T47D (cell line): Measurements from ENCODE around the gene NUP205.

Source experiments
- DNase-seq, 2 experiments: peaks; one replicate each; pipeline versions ENCODE4 v3.0.0 to v3.0.0-alpha.2; 2011 to 2012; ENCODE audit warnings: low read depth in 1 of 2, low spot score in 1 of 2
- JUND ChIP-seq: IDR thresholded peaks from 2 replicates; pipeline ENCODE4 v1.6.1; 2012; ENCODE audit warnings: low read depth
- in situ Hi-C: cut with HindIII; loops from 2 replicates; pipeline ENCODE4 v1.10.0; 2016; ENCODE audit warnings: low sequenced_read_pairs, low pct_unique_long_range_greater_than_20kb

NUP205 gene

GRCh38 chr7:135648235-135648634 is 90.5 kb downstream of the NUP205 start:
- no peak for TF ChIP-seq JUND
- DNase-seq = no peak
- in situ Hi-C loops = no loop called here

GRCh38 chr7:135650831-135651573 is 93.3 kb downstream of the NUP205 start:
- in situ Hi-C loops = no loop called here
- TF ChIP-seq JUND = no peak

GRCh38 chr7:135653340-135654080 is 95.8 kb downstream of the NUP205 start:
- no peak for DNase-seq
- in situ Hi-C loops = no loop called here
- no peak for TF ChIP-seq JUND

More at GRCh38 chr7:135650831-135651573, 93.3 kb downstream of the NUP205 start:
- no peak for DNase-seq

DNA sequence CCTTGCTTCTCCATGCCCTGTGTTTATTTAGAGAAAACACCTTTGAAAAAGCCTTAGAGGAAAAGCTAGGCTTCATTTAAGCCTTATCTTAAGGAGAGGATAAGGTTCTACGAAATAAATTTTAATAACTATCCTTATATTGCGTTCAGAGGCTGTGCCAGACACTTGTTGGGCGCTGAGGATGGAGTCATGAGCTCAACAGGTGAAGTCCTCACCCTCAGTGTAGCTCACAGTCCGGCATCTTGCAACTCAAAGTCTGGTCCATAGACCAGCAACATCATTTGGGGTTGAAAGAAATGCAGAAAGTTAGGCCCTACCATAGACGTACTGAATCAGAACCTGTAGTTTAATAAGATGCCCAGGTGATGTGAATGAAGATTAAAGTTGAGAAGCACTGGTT is 100.8 kb downstream of the NUP205 start:
- in situ Hi-C loops = no loop called here
- DNase-seq = no peak
- TF ChIP-seq JUND = no peak

DNA sequence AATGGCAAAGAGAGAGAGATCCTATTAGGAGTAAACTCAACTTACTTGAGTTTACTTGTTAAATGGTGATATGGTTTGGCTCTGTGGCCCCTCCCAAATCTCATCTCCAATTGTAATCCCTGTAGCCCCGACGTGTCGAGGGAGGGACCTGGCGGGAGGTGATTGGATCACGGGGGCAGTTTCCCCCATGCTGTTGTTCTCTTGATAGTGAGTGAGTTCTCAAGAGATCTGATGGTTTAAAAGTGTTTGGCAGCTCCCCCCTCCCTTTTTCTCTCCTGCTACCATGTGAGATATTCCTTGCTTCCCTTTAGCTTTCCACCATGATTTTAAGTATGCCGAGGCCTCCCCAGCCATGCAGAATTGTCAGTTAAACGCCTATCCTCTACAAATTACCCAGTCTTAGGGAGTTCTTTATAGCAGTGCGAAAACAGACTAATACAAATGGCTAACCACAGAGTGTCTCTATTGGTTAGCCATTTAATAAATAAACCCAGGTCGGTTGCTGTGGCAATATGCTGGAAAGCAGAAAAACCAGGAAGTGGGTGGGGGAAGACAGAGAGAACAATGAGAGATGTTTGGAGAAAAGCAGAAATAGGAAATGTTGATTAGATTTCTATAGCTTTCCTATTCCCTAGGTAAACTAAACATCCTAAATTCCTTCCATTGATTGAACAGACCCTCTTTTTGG is 101.6 kb downstream of the NUP205 start:
- DNase-seq = no peak
- no peak for TF ChIP-seq JUND

GRCh38 chr7:135661311-135662122 is 103.8 kb downstream of the NUP205 start:
- in situ Hi-C loops = no loop called here
- no peak for TF ChIP-seq JUND
- DNase-seq = no peak

More for the DNA sequence above, 101.6 kb downstream of the NUP205 start:
- in situ Hi-C loops = no loop called here

- in situ Hi-C loops = no loop called here
- no peak for TF ChIP-seq JUND
- no peak for DNase-seq
These were observed 104.3 kb downstream of the NUP205 start for GRCh38 chr7:135662123-135662372.

DNA sequence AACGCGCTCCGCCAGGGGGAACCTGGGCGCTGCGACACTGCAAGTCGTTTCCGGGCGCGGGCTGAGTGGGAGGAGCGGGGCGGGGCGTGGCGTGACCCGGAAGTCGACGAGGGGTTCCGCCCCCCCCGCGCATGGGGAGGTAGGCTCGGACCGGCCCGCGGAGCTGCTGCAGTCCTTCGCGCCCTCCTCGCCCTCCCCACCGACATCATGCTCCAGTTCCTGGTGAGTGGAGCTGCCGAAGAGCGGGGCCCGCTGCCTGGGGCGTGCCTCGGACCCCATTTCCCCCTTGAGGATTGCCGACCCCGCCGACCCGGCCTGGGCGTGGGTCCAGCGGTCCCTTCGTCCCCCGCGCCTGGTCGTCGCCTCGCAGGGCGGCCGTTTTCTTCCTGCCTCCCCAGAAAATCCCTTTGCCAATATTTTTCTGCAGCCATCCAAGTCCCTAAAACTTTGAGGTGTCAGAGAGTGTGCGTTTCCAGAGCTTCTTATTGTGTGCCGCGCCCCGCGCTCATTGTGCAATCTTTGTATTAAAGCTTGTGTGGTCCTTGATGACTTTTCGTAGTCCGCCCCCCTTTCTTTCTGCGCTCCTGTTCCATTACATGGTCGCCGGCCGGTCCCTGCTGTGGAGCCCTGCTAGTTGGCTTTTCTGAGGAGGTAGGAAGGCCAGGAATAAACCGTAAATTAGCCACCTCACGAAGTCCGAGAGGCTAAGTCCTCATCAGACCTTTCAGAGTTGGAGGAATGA is 104.8 kb downstream of the NUP205 start, which contains the start of gene STMP1:
Gene STMP1 (plus strand): TSS at position 142 of the 742 bp plus-strand sequence.
- in situ Hi-C loops = no loop called here
- no peak for TF ChIP-seq JUND
- DNase-seq = peak; percentile 74 to 93

- in situ Hi-C loops = no loop called here
- TF ChIP-seq JUND = no peak
- DNase-seq = no peak
These were observed 106.4 kb downstream of the NUP205 start for GRCh38 chr7:135664046-135664589.

DNA sequence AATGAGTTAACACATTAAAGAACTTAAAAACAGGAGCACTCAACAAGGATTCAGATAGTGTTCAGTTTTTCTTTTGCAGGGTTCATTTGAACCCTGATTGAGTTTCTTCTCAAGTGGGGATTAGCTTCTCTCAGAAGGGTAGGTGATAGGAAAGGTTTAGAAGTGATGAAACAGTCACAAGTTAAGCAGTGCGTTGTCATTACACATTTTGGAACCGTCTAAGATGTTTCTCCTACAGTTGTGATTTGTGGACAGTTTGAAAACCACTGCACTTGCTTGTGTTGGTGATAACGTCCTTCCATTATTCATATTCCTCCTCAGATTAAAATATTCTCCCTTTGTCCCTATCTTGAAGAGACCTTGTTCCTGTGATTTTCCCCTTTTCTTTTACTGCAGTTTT is 107.3 kb downstream of the NUP205 start:
- no peak for TF ChIP-seq JUND
- in situ Hi-C loops = no loop called here
- DNase-seq = no peak

DNA sequence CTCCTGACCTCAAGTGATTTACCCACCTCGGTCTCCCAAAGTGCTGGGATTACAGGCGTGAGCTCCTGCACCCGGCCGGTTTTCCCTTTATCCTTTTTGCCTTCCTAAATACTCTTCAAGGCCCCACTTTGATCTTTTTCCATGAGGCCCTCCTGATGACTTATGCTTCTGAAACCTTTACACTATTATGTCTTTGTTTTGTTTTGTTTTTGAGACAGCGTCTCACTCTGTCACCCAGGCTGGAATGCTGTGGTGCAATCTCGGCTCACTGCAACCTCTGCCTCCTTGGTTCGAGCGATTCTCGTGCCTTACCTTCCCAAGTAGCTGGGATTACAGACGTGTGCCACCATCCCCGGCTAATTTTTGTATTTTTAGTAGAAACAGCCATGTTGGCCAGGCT is 108.4 kb downstream of the NUP205 start:
- TF ChIP-seq JUND = no peak
- DNase-seq = no peak
- in situ Hi-C loops = no loop called here
